Stimulated activated effector memory CD8-positive, alpha-beta T cell treated with anti-CD3 and anti-CD28 coated beads, Interleukin-12 subunit alpha, Interleukin-12 subunit beta, amount 100 ng/mL, for 72 hours (primary cell): ENCODE measurements around the gene PTPRE.

Experiments used
- ATAC-seq: fragments of 150-1000 bp; cut with Tn5 transposase; 2 replicates; pipeline ENCODE4 v1.10.0; 2021
- DNase-seq, 2 donors: peaks; one replicate each; pipeline ENCODE4 v3.0.0; 2021 to 2022; ENCODE audit warnings: low spot score in 2 of 2
- H3K27ac Mint-ChIP-seq: one replicate; pipeline ENCODE4 v1.8.0; 2022; ENCODE audit warnings: mild to moderate bottlenecking, mixed read lengths
- H3K36me3 Mint-ChIP-seq: one replicate; pipeline ENCODE4 v1.8.0; 2022; ENCODE audit warnings: mild to moderate bottlenecking, mixed read lengths
- H3K4me1 Mint-ChIP-seq: one replicate; pipeline ENCODE4 v1.8.0; 2022; ENCODE audit warnings: mixed read lengths
- H3K4me3 Mint-ChIP-seq: one replicate; pipeline ENCODE4 v1.8.0; 2022; ENCODE audit warnings: mild to moderate bottlenecking, mixed read lengths
- H3K9me3 Mint-ChIP-seq: one replicate; pipeline ENCODE4 v1.8.0; 2022; ENCODE audit warnings: mixed read lengths

Gene PTPRE

GRCh38 chr10:128046156-128046952 is 139.5 kb downstream of the PTPRE start:
- ATAC-seq, result no peak
- DNase-seq, result no peak
- H3K4me1 Mint-ChIP-seq, result peaks cover 56% of the 10 kb centered on the region
- peaks cover 30% of the 10 kb centered on the region for H3K36me3 Mint-ChIP-seq
- H3K9me3 Mint-ChIP-seq, result no peaks in the 10 kb centered on the region
- H3K4me3 Mint-ChIP-seq, result peak overlapping the region; percentile 94
- H3K27ac Mint-ChIP-seq, result peak overlapping the region; percentile 95

- H3K4me1 Mint-ChIP-seq, result peaks cover 61% of the 10 kb centered on the region
These were observed 140.0 kb downstream of the PTPRE start for GRCh38 chr10:128046953-128047290.

DNA sequence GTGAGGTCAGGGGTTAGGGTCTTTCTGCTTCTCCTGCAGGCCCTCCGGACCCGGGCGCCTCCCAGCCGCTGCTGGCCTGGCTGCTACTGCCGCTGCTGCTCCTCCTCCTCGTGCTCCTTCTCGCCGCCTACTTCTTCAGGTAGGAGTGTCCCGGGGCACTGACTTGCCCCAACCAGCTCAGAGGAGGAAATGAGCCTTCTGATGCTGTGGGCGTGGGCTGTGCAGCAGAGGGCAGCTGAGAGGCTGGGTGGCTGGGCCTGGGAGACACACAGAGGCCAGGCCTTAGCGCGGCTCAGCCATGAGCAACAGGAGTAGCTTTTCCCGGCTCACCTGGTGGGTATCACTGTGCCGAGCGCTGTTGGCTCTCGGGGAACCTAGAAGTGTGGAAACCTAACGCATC is 140.4 kb downstream of the PTPRE start:
- DNase-seq (peak; percentile 65 to 87), ATAC-seq (peak; percentile 98)
- peaks cover 61% of the 10 kb centered on the region for H3K4me1 Mint-ChIP-seq
- H3K27ac Mint-ChIP-seq, result peak overlapping the region; percentile 95
- peak overlapping the region; percentile 94 for H3K4me3 Mint-ChIP-seq
- H3K36me3 Mint-ChIP-seq, result peaks cover 40% of the 10 kb centered on the region
- H3K9me3 Mint-ChIP-seq, result no peaks in the 10 kb centered on the region

More at GRCh38 chr10:128046953-128047290, 140.0 kb downstream of the PTPRE start:
- H3K36me3 Mint-ChIP-seq, result peaks cover 36% of the 10 kb centered on the region
- peak overlapping the region; percentile 95 for H3K27ac Mint-ChIP-seq
- H3K9me3 Mint-ChIP-seq, result no peaks in the 10 kb centered on the region
- peak; percentile 1 for ATAC-seq
- no peak for DNase-seq
- H3K4me3 Mint-ChIP-seq, result peak overlapping the region; percentile 94

GRCh38 chr10:128047991-128048818 is 141.3 kb downstream of the PTPRE start:
- peak; percentile 70 for ATAC-seq
- Mint-ChIP-seq H3K27ac (peak overlapping the region; percentile 95), H3K4me3 (peak overlapping the region; percentile 94), H3K36me3 (peaks cover 48% of the 10 kb centered on the region), H3K9me3 (no peaks in the 10 kb centered on the region), H3K4me1 (peaks cover 64% of the 10 kb centered on the region)
- DNase-seq, result peak in 1 of 2 donors; percentile 67

- Mint-ChIP-seq H3K9me3 (no peaks in the 10 kb centered on the region), H3K27ac (peak overlapping the region; percentile 95), H3K4me1 (peaks cover 64% of the 10 kb centered on the region), H3K4me3 (peak overlapping the region; percentile 94), H3K36me3 (peaks cover 55% of the 10 kb centered on the region)
- no peak for DNase-seq
- no peak for ATAC-seq
These were observed 141.9 kb downstream of the PTPRE start for GRCh38 chr10:128048819-128049210.

- Mint-ChIP-seq H3K36me3 (peaks cover 60% of the 10 kb centered on the region), H3K9me3 (no peaks in the 10 kb centered on the region), H3K4me1 (peaks cover 68% of the 10 kb centered on the region), H3K4me3 (peak overlapping the region; percentile 94), H3K27ac (peak overlapping the region; percentile 95)
- ATAC-seq, result no peak
- no peak for DNase-seq
These were observed 142.6 kb downstream of the PTPRE start for GRCh38 chr10:128049226-128050120.

DNA sequence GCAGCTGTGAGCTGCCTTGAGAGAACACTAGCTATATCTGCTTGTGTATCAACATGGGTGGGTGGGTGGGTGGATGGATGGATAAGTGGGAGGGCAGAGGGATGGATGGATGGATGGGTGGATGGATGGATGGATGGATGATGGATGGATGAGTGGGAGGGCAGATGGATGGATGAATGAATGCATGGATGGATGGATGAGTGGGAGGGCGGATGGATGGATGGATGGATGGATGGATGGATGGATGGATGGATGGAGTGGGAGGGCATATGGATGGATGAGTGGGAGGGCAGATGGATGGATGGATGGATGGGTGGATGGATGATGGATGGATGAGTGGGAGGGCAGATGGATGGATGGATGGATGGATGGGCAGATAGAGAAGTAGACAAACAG is 143.2 kb downstream of the PTPRE start:
- DNase-seq, result no peak
- ATAC-seq, result no peak
- Mint-ChIP-seq H3K9me3 (no peaks in the 10 kb centered on the region), H3K4me1 (peaks cover 69% of the 10 kb centered on the region), H3K4me3 (peak overlapping the region; percentile 94), H3K36me3 (peaks cover 67% of the 10 kb centered on the region), H3K27ac (peak overlapping the region; percentile 95)

DNA sequence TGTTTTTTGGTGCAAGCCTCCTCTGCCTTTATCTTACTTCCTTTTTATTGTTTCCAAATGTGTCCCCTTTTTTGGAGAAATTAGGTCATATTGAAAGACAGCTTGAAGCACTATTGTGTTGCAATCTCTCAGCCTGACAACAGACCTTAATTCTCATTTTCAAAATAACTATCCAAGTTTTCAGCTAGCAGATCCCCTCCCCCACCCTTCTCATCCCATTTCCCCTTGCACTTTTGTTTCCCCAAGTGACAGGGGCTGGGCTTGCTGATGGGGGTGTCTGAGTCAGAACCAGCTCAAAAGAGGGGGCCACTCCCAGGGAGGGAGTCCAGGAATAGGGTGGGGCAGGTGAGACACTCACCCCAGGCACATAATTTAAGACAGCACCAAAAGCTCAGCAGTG is 144.0 kb downstream of the PTPRE start:
- DNase-seq (no peak), ATAC-seq (no peak)
- peak overlapping the region; percentile 95 for H3K27ac Mint-ChIP-seq
- H3K4me3 Mint-ChIP-seq, result peak overlapping the region; percentile 94
- H3K9me3 Mint-ChIP-seq, result no peaks in the 10 kb centered on the region
- peaks cover 75% of the 10 kb centered on the region for H3K36me3 Mint-ChIP-seq
- peaks cover 69% of the 10 kb centered on the region for H3K4me1 Mint-ChIP-seq

GRCh38 chr10:128051548-128051947 is 144.6 kb downstream of the PTPRE start:
- peaks cover 81% of the 10 kb centered on the region for H3K36me3 Mint-ChIP-seq
- H3K9me3 Mint-ChIP-seq, result no peaks in the 10 kb centered on the region
- no peak overlapping the region for H3K4me3 Mint-ChIP-seq
- DNase-seq (no peak), ATAC-seq (no peak)
- H3K4me1 Mint-ChIP-seq, result peaks cover 69% of the 10 kb centered on the region
- peak overlapping the region; percentile 95 for H3K27ac Mint-ChIP-seq

GRCh38 chr10:128052696-128053095 is 145.8 kb downstream of the PTPRE start:
- no peak overlapping the region for H3K27ac Mint-ChIP-seq
- peaks cover 93% of the 10 kb centered on the region for H3K36me3 Mint-ChIP-seq
- H3K4me3 Mint-ChIP-seq, result no peak overlapping the region
- H3K9me3 Mint-ChIP-seq, result no peaks in the 10 kb centered on the region
- DNase-seq (no peak), ATAC-seq (no peak)
- peaks cover 74% of the 10 kb centered on the region for H3K4me1 Mint-ChIP-seq

DNA sequence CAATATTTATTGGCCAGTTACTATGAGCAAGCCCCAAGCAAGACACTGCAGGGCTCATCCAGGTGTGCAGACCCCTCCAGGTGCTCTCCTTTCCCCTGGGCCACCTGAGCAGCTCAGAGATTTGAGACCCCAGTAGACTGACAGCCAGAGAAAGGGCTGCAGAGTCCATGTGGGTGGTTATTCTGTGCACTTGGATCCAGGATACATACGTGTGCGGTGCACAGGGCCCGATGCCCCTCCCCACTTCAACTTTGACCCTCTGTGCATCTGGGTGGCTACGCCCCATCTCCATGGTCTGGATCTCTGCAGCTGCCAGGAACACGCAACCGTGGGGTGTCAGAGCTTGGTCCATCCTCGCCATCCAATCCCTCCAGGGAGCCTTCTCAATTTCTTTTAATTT is 146.5 kb downstream of the PTPRE start:
- no peak for ATAC-seq
- Mint-ChIP-seq H3K9me3 (no peaks in the 10 kb centered on the region), H3K36me3 (peaks cover 98% of the 10 kb centered on the region), H3K27ac (no peak overlapping the region), H3K4me1 (peaks cover 78% of the 10 kb centered on the region), H3K4me3 (no peak overlapping the region)
- DNase-seq, result no peak

GRCh38 chr10:128054163-128054970 is 147.5 kb downstream of the PTPRE start:
- ATAC-seq (no peak), DNase-seq (no peak)
- Mint-ChIP-seq H3K27ac (peak overlapping the region; percentile 71), H3K4me3 (no peak overlapping the region), H3K4me1 (peaks cover 78% of the 10 kb centered on the region), H3K36me3 (peaks cover 98% of the 10 kb centered on the region), H3K9me3 (no peaks in the 10 kb centered on the region)

DNA sequence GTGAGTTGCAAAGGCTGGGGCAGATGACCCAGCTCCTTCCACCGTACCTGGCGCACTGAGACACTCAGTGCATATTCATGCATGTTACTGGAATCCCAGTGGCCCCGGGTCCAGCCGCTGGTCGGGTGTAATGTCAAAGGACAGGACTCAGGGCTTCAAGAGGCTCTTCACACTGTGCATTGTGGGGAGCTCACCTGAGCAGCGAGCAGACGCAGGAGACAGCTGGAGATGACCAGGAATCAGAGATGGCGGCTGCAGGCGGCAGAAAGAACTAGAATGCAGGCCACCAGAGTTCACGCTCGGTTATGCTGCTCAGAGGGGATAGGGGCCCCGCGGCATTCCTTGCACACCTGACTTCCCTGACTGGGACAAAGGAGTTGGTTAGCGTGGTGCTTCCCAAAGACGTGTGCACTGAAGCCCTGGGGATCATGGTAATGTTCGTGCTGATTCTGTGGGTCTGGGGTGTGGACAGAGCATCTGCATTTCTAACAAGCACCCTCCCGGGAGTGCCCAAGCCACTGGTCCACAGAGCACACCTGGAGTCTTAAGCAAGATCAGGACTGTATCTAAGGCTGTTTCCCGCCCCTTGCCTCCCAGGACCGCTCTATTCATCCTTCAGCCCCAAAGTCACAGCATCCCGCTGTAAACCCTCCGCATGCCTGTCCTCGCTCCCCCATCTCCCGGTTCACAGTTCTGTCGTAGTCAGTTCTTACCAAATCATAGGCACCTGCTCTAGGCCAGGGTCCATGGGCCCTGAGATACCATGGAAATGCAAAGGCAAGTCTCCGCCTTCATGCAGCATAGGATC is 148.4 kb downstream of the PTPRE start:
- H3K27ac Mint-ChIP-seq, result peak overlapping the region; percentile 71
- ATAC-seq, result no peak
- H3K4me1 Mint-ChIP-seq, result peaks cover 78% of the 10 kb centered on the region
- H3K36me3 Mint-ChIP-seq, result peaks cover 95% of the 10 kb centered on the region
- DNase-seq, result no peak
- no peaks in the 10 kb centered on the region for H3K9me3 Mint-ChIP-seq
- H3K4me3 Mint-ChIP-seq, result no peak overlapping the region
